Measurements from ENCODE around the gene PLA2R1.

The PLA2R1 gene

GRCh38 chr2:160033732-160034392, 28.6 kb downstream of the PLA2R1 start:
- DNase-seq (ENCODE audit: low read depth), result no peak

GRCh38 chr2:160029270-160029628, 33.2 kb downstream of the PLA2R1 start:
- no peak for DNase-seq (ENCODE audit: low read depth)

- no peak for DNase-seq (ENCODE audit: low read depth)
Measured at GRCh38 chr2:160028431-160029269, 33.8 kb downstream of the PLA2R1 start.

GRCh38 chr2:160022162-160022561, 40.3 kb downstream of the PLA2R1 start:
- no peak for DNase-seq (ENCODE audit: low read depth)

GRCh38 chr2:160019374-160020090, 42.9 kb downstream of the PLA2R1 start:
- no peak for DNase-seq (ENCODE audit: low read depth)

GRCh38 chr2:160015746-160016145, 46.7 kb downstream of the PLA2R1 start:
- DNase-seq (ENCODE audit: low read depth), result no peak

- no peak for DNase-seq (ENCODE audit: low read depth)
Measured at GRCh38 chr2:160014227-160014626, 48.2 kb downstream of the PLA2R1 start.

GRCh38 chr2:160010361-160011145, 51.9 kb downstream of the PLA2R1 start:
- DNase-seq (ENCODE audit: low read depth), result no peak

GRCh38 chr2:160007111-160007510, 55.3 kb downstream of the PLA2R1 start:
- no peak for DNase-seq (ENCODE audit: low read depth)

- DNase-seq (ENCODE audit: low read depth), result no peak
Measured at GRCh38 chr2:160006475-160006874, 55.9 kb downstream of the PLA2R1 start.

- DNase-seq (ENCODE audit: low read depth), result no peak
Measured at GRCh38 chr2:160005908-160006307, 56.5 kb downstream of the PLA2R1 start.

- DNase-seq (ENCODE audit: low read depth), result no peak
Measured at GRCh38 chr2:160005476-160005875, 56.9 kb downstream of the PLA2R1 start.

- DNase-seq (ENCODE audit: low read depth), result no peak
Measured at GRCh38 chr2:159998961-159999360, 63.5 kb downstream of the PLA2R1 start.

- no peak for DNase-seq (ENCODE audit: low read depth)
Measured at GRCh38 chr2:159998243-159998642, 64.2 kb downstream of the PLA2R1 start.

- no peak for DNase-seq (ENCODE audit: low read depth)
Measured at GRCh38 chr2:159996792-159997546, 65.4 kb downstream of the PLA2R1 start.

- no peak for DNase-seq (ENCODE audit: low read depth)
Measured at GRCh38 chr2:159995038-159995437, 67.4 kb downstream of the PLA2R1 start.

- DNase-seq (ENCODE audit: low read depth), result no peak
Measured at GRCh38 chr2:159989249-159989648, 73.2 kb downstream of the PLA2R1 start.

- DNase-seq (ENCODE audit: low read depth), result no peak
Measured at GRCh38 chr2:159988412-159988970, 73.9 kb downstream of the PLA2R1 start.

GRCh38 chr2:159987181-159987580, 75.2 kb downstream of the PLA2R1 start:
- no peak for DNase-seq (ENCODE audit: low read depth)

- no peak for DNase-seq (ENCODE audit: low read depth)
Measured at GRCh38 chr2:159985656-159986055, 76.8 kb downstream of the PLA2R1 start.

GRCh38 chr2:159984034-159984433, 78.4 kb downstream of the PLA2R1 start:
- DNase-seq (ENCODE audit: low read depth), result no peak

Measured in activated T-helper 9 cell treated with anti-CD3 and anti-CD28 coated beads, Interleukin-2, amount 50 U/mL, for 16 hours (primary cell).